ENCODE data around the gene TLR2. TPM values are rescaled to one million over a fixed set of nuclear protein-coding genes. Genes with fewer than 3 reads are reported as not detected.

Gene TLR2
- total and polyA plus RNA-seq, 2 of the 4 experiments (the other 2 are of a cell fraction) = under 0.01 to 0.03 TPM

GRCh38 chr4:153634738-153635353, 49.2 kb upstream of the TLR2 start:
- no peak overlapping the region for H2AK5ac ChIP-seq (ENCODE audit: low read depth, low read length)
- H4K91ac ChIP-seq (ENCODE audit: insufficient read depth, low read depth, low read length) = no peak overlapping the region
- in situ Hi-C loops (cut with MboI; ENCODE audit: low sequenced_read_pairs) (no loop called here), dilution Hi-C loops (cut with HindIII; ENCODE audit: low sequenced_read_pairs, unreplicated experiment) (no loop called here), intact Hi-C loops (cut with micrococcal nuclease) (loop anchor here (1.0 kb wide), 1 partner anchor 115 kb away; no protein-coding TSS in a partner anchor)
- no peak overlapping the region for H3K14ac ChIP-seq (replicated peaks; ENCODE audit: low read depth, low read length)
- H3K18ac ChIP-seq (ENCODE audit: low read depth, low read length) = no peak overlapping the region
- no peaks in the 10 kb centered on the region for H3K9me3 ChIP-seq (ENCODE audit: control insufficient read depth, insufficient read depth, low read length)
- no peak overlapping the region for H2BK120ac ChIP-seq (ENCODE audit: low read depth, low read length)
- H3K27ac ChIP-seq (ENCODE audit: insufficient read depth, low read length) = no peak overlapping the region
- no peak overlapping the region for H2BK20ac ChIP-seq (ENCODE audit: low read depth, low read length)
- H3K4me3 ChIP-seq (ENCODE audit: insufficient read depth, low read depth, low read length) = no peak overlapping the region
- no peak overlapping the region for H4K8ac ChIP-seq (ENCODE audit: low read depth in 2 of 2, low read length in 2 of 2)
- no peaks in the 10 kb centered on the region for H3K9me1 ChIP-seq (ENCODE audit: insufficient read depth, low read length)
- H4K5ac ChIP-seq (ENCODE audit: low read depth, low read length) = no peak overlapping the region
- ChIA-PET POLR2A (ENCODE audit: unreplicated experiment) (no interaction called here), CTCF (interaction anchor here (1.1 kb wide), 1 partner anchor 14 kb away, joined by 4 read pairs; no protein-coding TSS in a partner anchor)
- no CpG with 5 or more reads among the region's 3 CpGs for WGBS, 2 experiments (ENCODE audit: extremely low coverage in 2 of 2, insufficient read length in 1 of 2)
- H2AFZ ChIP-seq (replicated peaks; ENCODE audit: low read length, poor library complexity) = no peak overlapping the region
- TF ChIP-seq SMC3 (IDR thresholded peaks at IDR 0.05; ENCODE audit: low read depth, low read length) (peak; percentile 36), NFE2L2 (IDR thresholded peaks at IDR 0.05; ENCODE audit: low read depth, low read length) (no peak), RAD21 (IDR thresholded peaks at IDR 0.05; ENCODE audit: low read length) (peak; percentile 32), MAFK (IDR thresholded peaks at IDR 0.05; ENCODE audit: low read depth, low read length) (no peak), POLR2A (IDR thresholded peaks at IDR 0.05; ENCODE audit: low read depth, low read length) (no peak), MAZ (IDR thresholded peaks at IDR 0.05; ENCODE audit: borderline replicate concordance, low read depth, low read length) (no peak), CHD1 (IDR thresholded peaks at IDR 0.05; ENCODE audit: low read depth, low read length) (no peak)
- TF ChIP-seq, protein P1, sequence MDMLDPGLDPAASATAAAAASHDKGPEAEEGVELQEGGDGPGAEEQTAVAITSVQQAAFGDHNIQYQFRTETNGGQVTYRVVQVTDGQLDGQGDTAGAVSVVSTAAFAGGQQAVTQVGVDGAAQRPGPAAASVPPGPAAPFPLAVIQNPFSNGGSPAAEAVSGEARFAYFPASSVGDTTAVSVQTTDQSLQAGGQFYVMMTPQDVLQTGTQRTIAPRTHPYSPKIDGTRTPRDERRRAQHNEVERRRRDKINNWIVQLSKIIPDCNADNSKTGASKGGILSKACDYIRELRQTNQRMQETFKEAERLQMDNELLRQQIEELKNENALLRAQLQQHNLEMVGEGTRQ (IDR thresholded peaks at IDR 0.05; ENCODE audit: low read depth, low read length) = no peak
- TF ChIP-seq, protein P2, sequence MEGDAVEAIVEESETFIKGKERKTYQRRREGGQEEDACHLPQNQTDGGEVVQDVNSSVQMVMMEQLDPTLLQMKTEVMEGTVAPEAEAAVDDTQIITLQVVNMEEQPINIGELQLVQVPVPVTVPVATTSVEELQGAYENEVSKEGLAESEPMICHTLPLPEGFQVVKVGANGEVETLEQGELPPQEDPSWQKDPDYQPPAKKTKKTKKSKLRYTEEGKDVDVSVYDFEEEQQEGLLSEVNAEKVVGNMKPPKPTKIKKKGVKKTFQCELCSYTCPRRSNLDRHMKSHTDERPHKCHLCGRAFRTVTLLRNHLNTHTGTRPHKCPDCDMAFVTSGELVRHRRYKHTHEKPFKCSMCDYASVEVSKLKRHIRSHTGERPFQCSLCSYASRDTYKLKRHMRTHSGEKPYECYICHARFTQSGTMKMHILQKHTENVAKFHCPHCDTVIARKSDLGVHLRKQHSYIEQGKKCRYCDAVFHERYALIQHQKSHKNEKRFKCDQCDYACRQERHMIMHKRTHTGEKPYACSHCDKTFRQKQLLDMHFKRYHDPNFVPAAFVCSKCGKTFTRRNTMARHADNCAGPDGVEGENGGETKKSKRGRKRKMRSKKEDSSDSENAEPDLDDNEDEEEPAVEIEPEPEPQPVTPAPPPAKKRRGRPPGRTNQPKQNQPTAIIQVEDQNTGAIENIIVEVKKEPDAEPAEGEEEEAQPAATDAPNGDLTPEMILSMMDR (conservative IDR thresholded peaks at IDR 0.05; ENCODE audit: low read depth, low read length) = peak; percentile 49
- H3K56ac ChIP-seq (ENCODE audit: extremely low read depth, insufficient read depth, low read length) = no peak overlapping the region
- no peak overlapping the region for H3K4ac ChIP-seq (ENCODE audit: low read depth, low read length)
- H3K4me2 ChIP-seq (ENCODE audit: low read depth, low read length) = no peak overlapping the region
- H3K36me3 ChIP-seq (ENCODE audit: control insufficient read depth, insufficient read depth, low read length) = peaks cover 29% of the 10 kb centered on the region
- H3K79me1 ChIP-seq (ENCODE audit: low read depth in 1 of 2, low read length in 2 of 2) = no peaks in the 10 kb centered on the region
- H2BK15ac ChIP-seq (ENCODE audit: low read depth, low read length) = no peak overlapping the region
- H3K23ac ChIP-seq (ENCODE audit: low read depth, low read length) = no peak overlapping the region
- H3K9ac ChIP-seq (ENCODE audit: low read depth, low read length) = no peak overlapping the region
- H2AK9ac ChIP-seq (replicated peaks; ENCODE audit: low read depth, low read length, poor library complexity) = no peak overlapping the region
- BruUV-seq (replicated peaks) = no TSS peak
- no peaks in the 10 kb centered on the region for H3K27me3 ChIP-seq (ENCODE audit: control insufficient read depth, insufficient read depth, low read length)
- H4K20me1 ChIP-seq (ENCODE audit: insufficient read depth, low read length) = no peaks in the 10 kb centered on the region
- peak; percentile 8 for DNase-seq
- H2BK5ac ChIP-seq (ENCODE audit: low read depth, low read length, poor library complexity, severe bottlenecking) = no peak overlapping the region
- H3K4me1 ChIP-seq (ENCODE audit: control insufficient read depth, insufficient read depth, low read length) = no peaks in the 10 kb centered on the region
- ATAC-seq (ENCODE audit: low read depth) = peak; percentile 51; the same call in 1 of the 2 replicates

All from IMR-90 (cell line).